ENCODE data around the gene PLAC1.

The PLAC1 gene

GRCh38 chrX:134683351-134684005, 25.2 kb upstream of the PLAC1 start:
- in situ Hi-C loops (cut with MboI; ENCODE audit: low pct_unique_long_range_greater_than_20kb, low sequenced_read_pairs, unreplicated experiment): no loop called here
- no peak for TF ChIP-seq CTCF (IDR thresholded peaks at IDR 0.05; ENCODE audit: extremely low read depth, insufficient read depth, missing control alignments)
- no peak for DNase-seq (ENCODE audit: low spot score)

- no peak for TF ChIP-seq CTCF (IDR thresholded peaks at IDR 0.05; ENCODE audit: extremely low read depth, insufficient read depth, missing control alignments)
Observed at GRCh38 chrX:134682081-134682480, 23.8 kb upstream of the PLAC1 start.

GRCh38 chrX:134679644-134680043, 21.4 kb upstream of the PLAC1 start:
- in situ Hi-C loops (cut with MboI; ENCODE audit: low pct_unique_long_range_greater_than_20kb, low sequenced_read_pairs, unreplicated experiment): no loop called here
- no peak for TF ChIP-seq CTCF (IDR thresholded peaks at IDR 0.05; ENCODE audit: extremely low read depth, insufficient read depth, missing control alignments)
- no peak for DNase-seq (ENCODE audit: low spot score)

More at GRCh38 chrX:134682081-134682480, 23.8 kb upstream of the PLAC1 start:
- DNase-seq (ENCODE audit: low spot score): no peak
- in situ Hi-C loops (cut with MboI; ENCODE audit: low pct_unique_long_range_greater_than_20kb, low sequenced_read_pairs, unreplicated experiment): no loop called here

- no peak for TF ChIP-seq CTCF (IDR thresholded peaks at IDR 0.05; ENCODE audit: extremely low read depth, insufficient read depth, missing control alignments)
- DNase-seq (ENCODE audit: low spot score): no peak
- in situ Hi-C loops (cut with MboI; ENCODE audit: low pct_unique_long_range_greater_than_20kb, low sequenced_read_pairs, unreplicated experiment): no loop called here
Observed at GRCh38 chrX:134679221-134679620, 20.9 kb upstream of the PLAC1 start.

GRCh38 chrX:134677332-134677731, 19.1 kb upstream of the PLAC1 start:
- no peak for TF ChIP-seq CTCF (IDR thresholded peaks at IDR 0.05; ENCODE audit: extremely low read depth, insufficient read depth, missing control alignments)
- DNase-seq (ENCODE audit: low spot score): no peak
- in situ Hi-C loops (cut with MboI; ENCODE audit: low pct_unique_long_range_greater_than_20kb, low sequenced_read_pairs, unreplicated experiment): no loop called here

- TF ChIP-seq CTCF (IDR thresholded peaks at IDR 0.05; ENCODE audit: extremely low read depth, insufficient read depth, missing control alignments): no peak
- in situ Hi-C loops (cut with MboI; ENCODE audit: low pct_unique_long_range_greater_than_20kb, low sequenced_read_pairs, unreplicated experiment): no loop called here
- DNase-seq (ENCODE audit: low spot score): no peak
Observed at GRCh38 chrX:134676436-134676835, 18.2 kb upstream of the PLAC1 start.

Data from GM13977 (cell line).